B cell (primary cell): ENCODE data around the gene NKIRAS2. TPM values are rescaled to one million over a fixed set of nuclear protein-coding genes. Genes with fewer than 3 reads are reported as not detected.
A peak's percentile ranks its signal among the peaks of the same experiment; 100 is the strongest.

Experiments used
- ATAC-seq: fragments of 200-7000 bp; cut with Tn5 transposase; one replicate; pipeline ENCODE4 v1.10.0; 2021; ENCODE audit warnings: low read depth, mild to moderate bottlenecking, moderate number of reproducible peaks, moderate library complexity
- CTCF ChIA-PET: fragments of 350-600 bp; sonication (Branson Sonifier 250); formaldehyde crosslinking; loops from one replicate; lab custom pipeline; 2021; ENCODE audit warnings: antibody characterized with exemption, inconsistent platforms; lab: Charles Lee
- POLR2A ChIA-PET: fragments of 350-600 bp; sonication (Branson Sonifier 250); formaldehyde crosslinking; loops from one replicate; lab custom pipeline; 2021; ENCODE audit warnings: antibody characterized with exemption; lab: Charles Lee
- DNase-seq: peaks from one replicate; pipeline ENCODE4 v3.0.0; 2013
- H2AFZ ChIP-seq: 2 replicates; pipeline ENCODE4 v1.6.1; 2012; ENCODE audit warnings: mild to moderate bottlenecking, low read depth, low read length; ENCODE audit not compliant: insufficient read depth, poor library complexity, severe bottlenecking
- H3K27ac ChIP-seq, 2 donors: 1 replicate in 1 of 2; 2 replicates in 1 of 2; pipeline ENCODE4 v1.5.1; 2012 to 2013; ENCODE audit warnings: low read length in 2 of 2, mild to moderate bottlenecking in 2 of 2, moderate library complexity in 1 of 2
- H3K27me3 ChIP-seq, 4 experiments: fragments of 200-600 bp in 1 of 4; sonication (generic) in 1 of 4; replicated peaks in 1 of 4; 1 replicate in 2 of 4; 2 replicates in 2 of 4; pipeline versions ENCODE4 v1.6.1 to v1.7.0; 2013 to 2016; ENCODE audit warnings: low read length in 3 of 4, mild to moderate bottlenecking in 2 of 4, mixed read lengths in 1 of 4, moderate library complexity in 1 of 4; ENCODE audit not compliant: insufficient read depth in 4 of 4, control insufficient read depth in 3 of 4; ENCODE audit errors: control extremely low read depth in 1 of 4
- H3K36me3 ChIP-seq, 2 experiments: replicated peaks in 1 of 2; 1 replicate in 1 of 2; 2 replicates in 1 of 2; pipeline versions ENCODE4 v1.6.1 to v1.7.1; 2013; ENCODE audit warnings: low read length in 1 of 2; ENCODE audit not compliant: insufficient read depth in 2 of 2, control insufficient read depth in 1 of 2; ENCODE audit errors: control extremely low read depth in 1 of 2, extremely low read depth in 1 of 2
- H3K4me1 ChIP-seq, 2 donors: fragments of 200-600 bp in 1 of 2; sonication (generic) in 1 of 2; 1 replicate in 1 of 2; 2 replicates in 1 of 2; pipeline versions ENCODE4 v1.5.1 to v1.6.1; 2013 to 2017; ENCODE audit warnings: low read length in 2 of 2; ENCODE audit not compliant: control insufficient read depth in 2 of 2, insufficient read depth in 2 of 2
- H3K4me2 ChIP-seq: replicated peaks from 2 replicates; pipeline ENCODE3; 2012; ENCODE audit warnings: mild to moderate bottlenecking, low read depth, low read length; ENCODE audit not compliant: poor library complexity, severe bottlenecking
- H3K4me3 ChIP-seq, 5 experiments: fragments of 200-600 bp in 1 of 5; sonication (generic) in 1 of 5; 1 replicate in 3 of 5; 2 replicates in 2 of 5; pipeline versions ENCODE4 v1.5.1 to v1.7.0; 2011 to 2016; ENCODE audit warnings: low read length in 4 of 5, mild to moderate bottlenecking in 4 of 5, low read depth in 2 of 5, control low read depth in 1 of 5, moderate library complexity in 1 of 5; ENCODE audit not compliant: insufficient read depth in 1 of 5; ENCODE audit errors: control extremely low read depth in 1 of 5, extremely low read depth in 1 of 5
- H3K79me2 ChIP-seq: fragments of 200-600 bp; sonication (generic); one replicate; pipeline ENCODE4 v1.6.0; 2016; ENCODE audit warnings: low read length; ENCODE audit not compliant: control insufficient read depth, insufficient read depth
- H3K9ac ChIP-seq: fragments of 200-600 bp; sonication (generic); 2 replicates; pipeline ENCODE4 v1.6.1; 2017; ENCODE audit warnings: mild to moderate bottlenecking, low read length, moderate library complexity
- H3K9me3 ChIP-seq, 3 donors: one replicate each; pipeline versions ENCODE4 v1.6.1 to v1.7.1; 2013; ENCODE audit warnings: low read length in 2 of 3; ENCODE audit not compliant: control insufficient read depth in 2 of 3, insufficient read depth in 1 of 3; ENCODE audit errors: control extremely low read depth in 1 of 3
- H4K20me1 ChIP-seq: 2 replicates; pipeline ENCODE4 v1.6.0; 2012; ENCODE audit warnings: mild to moderate bottlenecking, low read length; ENCODE audit not compliant: insufficient read depth, control insufficient read depth, poor library complexity, severe bottlenecking
- H3K27ac Mint-ChIP-seq: one replicate; pipeline ENCODE4 v1.8.0; 2021; ENCODE audit warnings: mixed read lengths
- H3K27me3 Mint-ChIP-seq: one replicate; pipeline ENCODE4 v1.8.0; 2021; ENCODE audit warnings: mixed read lengths
- H3K4me1 Mint-ChIP-seq: one replicate; pipeline ENCODE4 v1.8.0; 2021; ENCODE audit warnings: mixed read lengths
- H3K4me3 Mint-ChIP-seq: one replicate; pipeline ENCODE4 v1.8.0; 2021; ENCODE audit warnings: mixed read lengths
- H3K9me3 Mint-ChIP-seq: one replicate; pipeline ENCODE4 v1.8.0; 2022; ENCODE audit warnings: mixed read lengths; ENCODE audit not compliant: insufficient read depth
- CTCF ChIP-seq: fragments of 200-600 bp; IDR thresholded peaks from one replicate; pipeline ENCODE4 v1.8.0; 2022; ENCODE audit warnings: antibody characterized with exemption, mild to moderate bottlenecking
- EZH2 ChIP-seq: IDR thresholded peaks from 2 replicates; pipeline ENCODE4 v1.6.1; 2012; ENCODE audit warnings: borderline replicate concordance, low read depth, mild to moderate bottlenecking, moderate library complexity, low read length; ENCODE audit not compliant: insufficient read depth, poor library complexity, severe bottlenecking
- WGBS: methylation state at CpG from one replicate; pipeline ENCODE4 v1.1.5; 2013; ENCODE audit warnings: missing lambda C conversion rate; ENCODE audit not compliant: insufficient coverage; 5-methylcytosine and 5-hydroxymethylcytosine counted together
- intact Hi-C: fragments of 100-400 bp; cut with micrococcal nuclease; formaldehyde crosslinking; loops from one replicate; pipeline ENCODE4 v1.10.0; 2022
- polyA minus RNA-seq: library from RNA; depleted of rRNA, polyadenylated mRNA; stranded (reverse); fragments of >200 nt; gene quantifications from 2 replicates; pipeline ENCODE4 v1.2.3, GENCODE V29; 2012
- polyA plus RNA-seq: library from polyadenylated mRNA; depleted of rRNA; stranded (reverse); fragments of >200 nt; gene quantifications from 2 replicates; pipeline ENCODE4 v1.2.3, GENCODE V29; 2012
- total RNA-seq, 2 donors: library from RNA; stranded (reverse); fragments of 120-200 nt in 1 of 2; gene quantifications; 1 replicate in 1 of 2; 2 replicates in 1 of 2; pipeline versions ENCODE4 v1.2.3 to v1.2.4, GENCODE V29; 2013 to 2022

Gene NKIRAS2
- total RNA-seq = 22.0 and 23.7 TPM in 2 replicates
- total RNA-seq (2013) = 22.5 TPM
- 21.4 and 29.2 TPM in 2 replicates for polyA plus RNA-seq
- polyA minus RNA-seq = 20.0 and 25.7 TPM in 2 replicates

GRCh38 chr17:42019509-42020404, at the start of gene NKIRAS2:
Gene NKIRAS2 (plus strand): TSS chr17:42020090. CDS start chr17:42021578, 1,488 bp downstream.
- Mint-ChIP-seq H3K4me3 (peak within 1 kb of the TSS; percentile 100), H3K27me3 (no peaks in the 10 kb centered on the region), H3K9me3 (no peaks in the 10 kb centered on the region), H3K4me1 (peaks cover 64% of the 10 kb centered on the region), H3K27ac (peak within 1 kb of the TSS; percentile 83)
- Histone ChIP-seq H3K4me3 (peak within 1 kb of the TSS; percentile 65 to 87 (median 73)), H3K4me2 (peak within 1 kb of the TSS; percentile 81), H2AFZ (peak within 1 kb of the TSS; percentile 83), H3K4me1 (peaks cover 46 to 53% of the 10 kb centered on the region in 2 donors), H3K27me3 (no peaks in the 10 kb centered on the region), H3K79me2 (peaks cover 71% of the 10 kb centered on the region), H3K9me3 (no peaks in the 10 kb centered on the region), H3K27ac (peak within 1 kb of the TSS; percentile 28 to 78), H4K20me1 (peaks cover 7% of the 10 kb centered on the region), H3K9ac (peak within 1 kb of the TSS; percentile 76), H3K36me3 (peaks cover 0 to 26% of the 10 kb centered on the region in 2 experiments)
- CTCF ChIA-PET = interaction anchor here (0.9 to 8.2 kb wide), 21 partner anchors 10 to 175 kb away, joined by 3 to 90 read pairs (median 4); partner anchors contain the start of genes CNP, DHX58, GHDC and ODAD4
- intact Hi-C loops = loop anchor here (1.0 to 5.0 kb wide), 3 partner anchors 89 to 1202 kb away; partner anchors contain the start of gene ODAD4
- TF ChIP-seq EZH2 (no peak), CTCF (peak; percentile 89)
- POLR2A ChIA-PET = interaction anchor here (0.5 to 1.3 kb wide), 7 partner anchors 29 to 330 kb away, joined by 3 to 11 read pairs (median 5); partner anchors contain the start of gene CNP
- ATAC-seq (peak; percentile 77), DNase-seq (peak; percentile 93)
- 8% methylated on average over 48 of the region's 49 CpGs for WGBS
